H9 (cell line): Measurements from ENCODE around the gene LLGL2. TPM values are rescaled to one million over a fixed set of nuclear protein-coding genes. Genes with fewer than 3 reads are reported as not detected.

Source experiments
- DNase-seq: peaks from one replicate; pipeline ENCODE4 v3.0.0-alpha.2; 2017
- H2AFZ ChIP-seq: one replicate; pipeline ENCODE4 v1.6.1; 2013; ENCODE audit warnings: mild to moderate bottlenecking, low read length, control low read depth, moderate library complexity
- H2AK5ac ChIP-seq: 2 replicates; pipeline ENCODE4 v1.6.1; 2013; ENCODE audit warnings: low read length, control low read depth, mixed read lengths; ENCODE audit not compliant: insufficient read length
- H2BK120ac ChIP-seq: one replicate; pipeline ENCODE4 v1.6.1; 2013; ENCODE audit warnings: low read depth, mild to moderate bottlenecking, low read length, control low read depth, inconsistent platforms; ENCODE audit not compliant: poor library complexity, severe bottlenecking
- H2BK12ac ChIP-seq: 2 replicates; pipeline ENCODE4 v1.6.1; 2013; ENCODE audit warnings: low read length, control low read depth, mixed read lengths, low read depth; ENCODE audit not compliant: insufficient read length
- H2BK15ac ChIP-seq: 2 replicates; pipeline ENCODE4 v1.6.1; 2013; ENCODE audit warnings: low read depth, low read length, control low read depth
- H2BK20ac ChIP-seq: one replicate; pipeline ENCODE4 v1.6.1; 2013; ENCODE audit warnings: low read depth, mild to moderate bottlenecking, low read length, control low read depth, inconsistent platforms; ENCODE audit not compliant: poor library complexity, severe bottlenecking
- H2BK5ac ChIP-seq: 2 replicates; pipeline ENCODE4 v1.6.1; 2013; ENCODE audit warnings: low read length, control low read depth, mixed read lengths; ENCODE audit not compliant: insufficient read length
- H3K14ac ChIP-seq: 2 replicates; pipeline ENCODE4 v1.6.1; 2013; ENCODE audit warnings: low read length, control low read depth; ENCODE audit not compliant: insufficient read depth
- H3K18ac ChIP-seq: 2 replicates; pipeline ENCODE4 v1.6.1; 2013; ENCODE audit warnings: low read depth, mild to moderate bottlenecking, mixed read lengths, low read length, control low read depth; ENCODE audit not compliant: insufficient read length
- H3K23ac ChIP-seq: 2 replicates; pipeline ENCODE4 v1.6.1; 2013; ENCODE audit warnings: low read length, control low read depth, mixed read lengths, low read depth; ENCODE audit not compliant: insufficient read length
- H3K23me2 ChIP-seq: 2 replicates; pipeline ENCODE4 v1.6.1; 2013; ENCODE audit warnings: low read depth, mild to moderate bottlenecking, mixed read lengths, low read length, control low read depth; ENCODE audit not compliant: insufficient read length, poor library complexity, severe bottlenecking
- H3K27ac ChIP-seq: 2 replicates; pipeline ENCODE4 v1.5.1; 2013; ENCODE audit warnings: low read length, control low read depth, mixed read lengths, low read depth; ENCODE audit not compliant: insufficient read length
- H3K27me3 ChIP-seq: 2 replicates; pipeline ENCODE4 v1.6.1; 2013; ENCODE audit warnings: low read length, control low read depth, inconsistent platforms; ENCODE audit not compliant: insufficient read depth
- H3K4ac ChIP-seq: 2 replicates; pipeline ENCODE4 v1.6.1; 2013; ENCODE audit warnings: low read depth, mild to moderate bottlenecking, control low read depth, inconsistent platforms, low read length, moderate library complexity
- H3K4me1 ChIP-seq: 2 replicates; pipeline ENCODE4 v1.6.1; 2013; ENCODE audit warnings: low read length, control low read depth, inconsistent platforms; ENCODE audit not compliant: insufficient read depth
- H3K4me2 ChIP-seq: 2 replicates; pipeline ENCODE4 v1.6.1; 2013; ENCODE audit warnings: low read length, control low read depth, mixed read lengths; ENCODE audit not compliant: insufficient read length, insufficient read depth
- H3K56ac ChIP-seq: 2 replicates; pipeline ENCODE4 v1.6.1; 2013; ENCODE audit warnings: low read depth, mild to moderate bottlenecking, mixed read lengths, low read length, control low read depth; ENCODE audit not compliant: insufficient read length
- H3K79me1 ChIP-seq: 2 replicates; pipeline ENCODE4 v1.6.1; 2013; ENCODE audit warnings: low read depth, mild to moderate bottlenecking, moderate library complexity, low read length, control low read depth, inconsistent platforms; ENCODE audit not compliant: insufficient read depth, poor library complexity, severe bottlenecking
- H3K79me2 ChIP-seq: 2 replicates; pipeline ENCODE4 v1.6.1; 2013; ENCODE audit warnings: low read length, control low read depth, inconsistent platforms; ENCODE audit not compliant: insufficient read depth
- H3K9ac ChIP-seq: 2 replicates; pipeline ENCODE4 v1.6.1; 2013; ENCODE audit warnings: low read length, control low read depth, mixed read lengths; ENCODE audit not compliant: insufficient read length; ENCODE audit errors: extremely low read depth
- H3K9me3 ChIP-seq: one replicate; pipeline ENCODE4 v1.6.1; 2013; ENCODE audit warnings: low read depth, low read length, inconsistent platforms; ENCODE audit not compliant: control insufficient read depth
- H3T11ph ChIP-seq: one replicate; pipeline ENCODE4 v1.6.1; 2013; ENCODE audit warnings: mild to moderate bottlenecking, low read length, control low read depth, inconsistent platforms
- H4K20me1 ChIP-seq: one replicate; pipeline ENCODE4 v1.6.1; 2013; ENCODE audit not compliant: control insufficient read depth, insufficient read length, insufficient read depth
- H4K5ac ChIP-seq: 2 replicates; pipeline ENCODE4 v1.6.1; 2013; ENCODE audit warnings: low read depth, mild to moderate bottlenecking, mixed read lengths, low read length, control low read depth; ENCODE audit not compliant: insufficient read length
- H4K8ac ChIP-seq: replicated peaks from 2 replicates; pipeline ENCODE4 v1.6.1; 2013; ENCODE audit warnings: low read length, control low read depth, mixed read lengths, low read depth; ENCODE audit not compliant: insufficient read length
- H4K91ac ChIP-seq: 2 replicates; pipeline ENCODE4 v1.6.1; 2013; ENCODE audit warnings: low read depth, mild to moderate bottlenecking, moderate library complexity, mixed read lengths, low read length, control low read depth; ENCODE audit not compliant: insufficient read length
- H3K27ac Mint-ChIP-seq, 3 experiments: 2 replicates in 2 of 3; 3 replicates in 1 of 3; pipeline ENCODE4 v1.8.0; 2020 to 2021; ENCODE audit warnings: mixed read lengths in 3 of 3, mild to moderate bottlenecking in 1 of 3, moderate library complexity in 1 of 3
- H3K27me3 Mint-ChIP-seq: 2 replicates; pipeline ENCODE4 v1.8.0; 2021; ENCODE audit warnings: low read depth, mild to moderate bottlenecking, moderate library complexity, mixed read lengths
- H3K36me3 Mint-ChIP-seq, 3 experiments: 2 replicates in 2 of 3; 3 replicates in 1 of 3; pipeline ENCODE4 v1.8.0; 2020 to 2021; ENCODE audit warnings: low read depth in 3 of 3, mixed read lengths in 3 of 3; ENCODE audit not compliant: insufficient read depth in 1 of 3
- H3K4me1 Mint-ChIP-seq, 2 experiments: 2 replicates each; pipeline ENCODE4 v1.8.0; 2020; ENCODE audit warnings: mixed read lengths in 2 of 2
- H3K4me3 Mint-ChIP-seq, 2 experiments: 2 replicates in 1 of 2; 3 replicates in 1 of 2; pipeline ENCODE4 v1.8.0; 2020 to 2021; ENCODE audit warnings: mild to moderate bottlenecking in 2 of 2, mixed read lengths in 2 of 2, moderate library complexity in 1 of 2
- H3K9me3 Mint-ChIP-seq, 2 experiments: 2 replicates in 1 of 2; 3 replicates in 1 of 2; pipeline ENCODE4 v1.8.0; 2020; ENCODE audit warnings: mild to moderate bottlenecking in 2 of 2, mixed read lengths in 2 of 2, moderate library complexity in 1 of 2
- CTCF ChIP-seq: fragments of 200-600 bp; sonication (generic); conservative IDR thresholded peaks from 3 replicates; pipeline ENCODE4 v1.8.0; 2021; ENCODE audit warnings: antibody characterized with exemption, mild to moderate bottlenecking
- WGBS: extraction: QIAGEN DNeasy Blood & Tissue Kit; methylation state at CpG from one replicate; pipeline ENCODE4 v1.1.7; 2013; ENCODE audit warnings: missing lambda C conversion rate, low lambda C conversion rate, mixed read lengths; ENCODE audit not compliant: insufficient read length; ENCODE audit errors: extremely low coverage; 5-methylcytosine and 5-hydroxymethylcytosine counted together
- total RNA-seq: library from RNA; stranded (reverse); gene quantifications from 2 replicates; pipeline ENCODE4 v1.2.1, GENCODE V29; 2021

Gene LLGL2
- total RNA-seq, 1 experiment from 2014 or later: 90.4 TPM

- Histone ChIP-seq H3K27me3 (no peaks in the 10 kb centered on the region), H3K79me1 (no peaks in the 10 kb centered on the region), H3K4ac (no peak overlapping the region), H3K23me2 (no peaks in the 10 kb centered on the region), H2BK15ac (no peak overlapping the region), H2BK20ac (no peak overlapping the region), H2BK12ac (no peak overlapping the region), H4K91ac (no peak overlapping the region), H4K20me1 (no peaks in the 10 kb centered on the region), H4K5ac (no peak overlapping the region), H3K23ac (no peak overlapping the region), H3K4me2 (no peak overlapping the region), H3K4me1 (no peaks in the 10 kb centered on the region), H2BK5ac (no peak overlapping the region), H3K27ac (no peak overlapping the region), H3K9ac (no peak overlapping the region), H4K8ac (no peak overlapping the region), H3K18ac (no peak overlapping the region), H2AFZ (no peak overlapping the region), H2BK120ac (no peak overlapping the region), H3K79me2 (no peaks in the 10 kb centered on the region), H3K9me3 (no peaks in the 10 kb centered on the region), H3T11ph (no peak overlapping the region), H3K56ac (no peak overlapping the region), H2AK5ac (no peak overlapping the region), H3K14ac (no peak overlapping the region; the same call in 1 of the 2 replicates)
- H3K36me3 Mint-ChIP-seq: peaks cover 3 to 20% (median 13%) of the 10 kb centered on the region in 3 experiments; a peak in 6 of 7 replicates
- H3K9me3 Mint-ChIP-seq: no peaks in the 10 kb centered on the region
- TF ChIP-seq CTCF: no peak
- H3K4me3 Mint-ChIP-seq: no peak overlapping the region
- WGBS: no CpG with 5 or more reads among the region's 15 CpGs
- H3K4me1 Mint-ChIP-seq: peaks cover 11 to 23% of the 10 kb centered on the region in 2 experiments
- no peaks in the 10 kb centered on the region for H3K27me3 Mint-ChIP-seq
- no peak for DNase-seq
- H3K27ac Mint-ChIP-seq: peak overlapping the region in 2 of 3 experiments; percentile 76 to 88; a peak in 3 of 7 replicates
Observed at GRCh38 chr17:75535119-75535537, 9.6 kb downstream of the LLGL2 start.
